NCI-H1694 treated with DMSO at 0.1 percent for 48 hours (cell line): ENCODE results near the gene TEX2.
A peak's percentile ranks its signal among the peaks of the same experiment; 100 is the strongest.
"Not testable (repeated sequence)": the region's sequence is repeated elsewhere in the genome, so short reads cannot be mapped to it uniquely, and the experiment has no call there.

ENCODE experiments used
- DNase-seq: peaks from one replicate; lab custom pipeline; 2025; lab: John Stamatoyannopoulos, UW

Gene TEX2

DNA sequence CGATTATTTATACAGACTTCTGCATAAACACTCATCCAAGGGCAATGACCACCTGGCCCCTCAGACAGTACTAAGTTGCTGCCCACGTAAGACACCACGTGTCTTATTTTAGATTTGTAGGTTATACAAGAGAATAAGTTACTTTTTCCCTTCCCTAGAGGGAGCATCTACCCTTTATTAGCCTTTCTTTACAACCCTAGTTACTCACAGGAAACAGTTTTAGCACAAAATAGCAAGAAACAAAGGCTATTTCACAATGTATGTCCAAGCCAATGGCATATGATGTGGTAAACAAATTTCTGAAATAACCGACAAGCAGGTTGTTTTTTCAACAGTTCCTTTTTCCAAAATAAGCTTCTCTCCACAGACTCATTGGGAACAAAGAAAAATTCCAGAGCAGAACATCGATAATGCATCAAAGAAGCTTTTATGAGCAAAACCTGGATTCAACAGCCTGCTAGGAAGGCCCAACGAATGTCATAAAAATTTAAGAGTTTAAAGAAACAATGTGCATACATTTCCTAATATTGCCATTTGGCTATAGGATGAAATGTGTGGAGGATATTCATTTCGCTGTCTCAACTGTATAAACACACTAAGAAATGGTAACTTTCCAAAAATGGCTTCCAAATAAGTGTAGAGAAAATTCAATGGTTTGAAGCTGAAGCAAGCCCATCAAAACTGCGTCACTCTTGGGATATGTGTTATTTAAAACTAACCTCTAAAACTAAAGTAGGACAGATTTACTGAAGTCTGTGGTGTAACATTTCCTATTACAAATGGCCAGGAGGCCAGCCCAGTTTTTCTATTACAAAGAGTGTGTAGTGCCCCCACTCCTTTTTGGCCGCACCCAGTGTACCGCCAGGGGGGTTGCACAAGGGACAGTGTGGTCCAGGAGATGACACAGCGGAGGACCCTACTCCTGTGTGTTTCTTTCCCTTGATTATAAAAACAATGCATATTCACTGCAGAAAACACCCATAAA, 82.7 kb downstream of the TEX2 start:
- DNase-seq: no peak

DNA sequence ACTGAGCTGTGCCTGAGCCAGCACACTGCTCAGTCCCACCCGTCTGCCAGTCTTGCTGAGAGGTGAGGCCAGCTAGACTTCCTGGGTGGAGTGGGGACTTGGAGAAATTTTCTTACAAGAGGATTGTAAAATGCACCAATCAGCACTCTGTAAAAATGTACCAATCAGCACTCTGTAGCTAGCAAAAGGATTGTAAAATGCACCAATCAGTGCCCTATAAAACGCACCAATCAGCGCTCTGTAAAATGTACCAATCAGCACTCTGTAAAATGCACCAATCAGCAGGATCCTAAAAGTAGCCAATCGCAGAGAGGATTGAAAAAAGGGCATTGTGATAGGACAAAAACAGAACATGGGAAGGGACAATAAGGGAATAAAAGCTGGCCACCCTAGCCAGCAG, 84.0 kb downstream of the TEX2 start:
- not testable (repeated sequence) for DNase-seq

DNA sequence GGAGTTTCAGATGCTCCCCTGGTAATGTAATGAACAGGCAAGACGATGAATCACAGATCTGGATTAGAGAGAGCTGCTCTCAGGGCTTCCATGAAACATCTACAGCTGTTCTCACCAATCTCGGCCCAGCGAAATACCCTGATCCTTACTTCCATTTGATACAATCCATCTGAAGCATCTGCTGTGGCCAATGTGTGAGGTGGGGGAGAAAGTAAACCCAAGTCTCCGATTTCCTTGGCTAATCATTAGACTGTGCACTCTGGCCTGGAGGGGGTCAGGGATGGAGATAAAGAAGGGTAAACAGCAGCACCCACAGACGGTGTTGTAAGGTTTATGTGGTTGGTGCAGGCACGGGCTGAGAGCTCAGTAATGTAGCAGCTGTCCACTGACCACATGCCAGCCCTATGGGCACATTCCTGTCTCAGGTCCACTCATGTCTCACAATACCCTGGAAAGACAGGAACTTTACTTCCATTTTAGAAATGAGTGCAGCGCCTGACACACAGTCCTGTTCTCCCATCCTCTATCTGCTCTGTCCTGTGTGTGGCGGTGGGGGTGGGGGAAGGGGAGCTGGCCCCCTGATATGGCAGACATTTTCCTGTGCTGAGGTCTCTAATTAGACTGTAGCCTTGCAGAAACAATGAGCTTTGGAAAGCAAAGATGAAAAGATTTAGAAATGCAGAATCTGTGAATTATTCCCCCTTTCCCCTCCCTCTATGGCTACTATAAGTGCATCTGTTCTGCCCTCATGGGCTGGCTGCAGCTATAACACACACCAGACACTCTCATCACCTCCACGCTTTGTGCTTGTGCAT, 84.8 kb downstream of the TEX2 start:
- no peak for DNase-seq

DNA sequence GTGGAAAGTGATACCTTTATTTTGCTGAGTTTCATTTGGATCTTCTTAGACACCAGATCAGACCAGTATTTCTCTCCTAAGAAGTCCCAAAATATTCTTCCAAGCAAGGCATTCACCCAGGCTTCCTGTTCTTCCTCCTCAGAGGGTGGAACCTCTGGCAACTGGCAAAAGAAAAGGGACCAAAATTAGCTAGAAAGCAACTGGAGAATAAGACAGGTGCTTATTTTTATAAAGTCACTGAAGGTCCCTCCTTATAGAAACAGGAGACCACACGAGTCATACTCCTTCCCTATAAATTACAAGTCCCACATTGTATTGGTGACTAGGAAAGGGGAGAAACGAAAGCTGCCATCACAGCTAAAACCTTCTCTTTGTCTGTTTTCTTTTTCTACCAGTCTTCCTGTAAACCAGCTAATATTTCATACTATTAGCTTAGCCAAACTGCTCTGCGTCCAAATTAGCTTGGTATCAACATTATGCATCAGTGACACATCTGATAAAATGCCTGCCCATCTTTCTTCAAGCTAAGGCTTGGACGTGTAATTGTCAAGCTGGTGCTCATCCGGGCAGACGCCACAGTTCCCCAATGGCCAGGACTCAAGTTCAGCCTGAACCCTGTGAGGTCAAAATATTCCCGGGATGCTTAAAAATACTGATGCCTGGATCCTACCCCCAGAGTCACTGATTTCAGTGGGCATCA, 85.6 kb downstream of the TEX2 start:
- DNase-seq: no peak

DNA sequence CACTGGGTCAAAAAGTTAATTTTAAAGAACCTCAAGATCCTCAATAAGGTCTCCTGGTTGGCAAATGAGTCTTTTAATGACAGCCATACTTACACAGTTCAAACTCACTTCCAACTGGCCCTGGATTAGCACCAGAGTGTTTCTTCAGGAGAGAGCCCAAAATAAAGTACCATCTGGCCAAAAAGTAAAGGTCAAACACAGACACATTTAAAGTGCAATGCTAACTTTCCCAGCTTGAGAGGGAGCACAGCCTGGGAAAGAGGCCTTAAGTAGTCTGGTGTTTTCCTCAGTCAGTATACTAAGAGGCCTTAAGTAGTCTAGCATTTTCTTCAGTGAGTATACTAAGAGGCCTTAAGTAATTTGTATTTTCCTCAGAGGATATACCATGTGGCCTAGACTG, 86.5 kb downstream of the TEX2 start:
- DNase-seq: no peak

DNA sequence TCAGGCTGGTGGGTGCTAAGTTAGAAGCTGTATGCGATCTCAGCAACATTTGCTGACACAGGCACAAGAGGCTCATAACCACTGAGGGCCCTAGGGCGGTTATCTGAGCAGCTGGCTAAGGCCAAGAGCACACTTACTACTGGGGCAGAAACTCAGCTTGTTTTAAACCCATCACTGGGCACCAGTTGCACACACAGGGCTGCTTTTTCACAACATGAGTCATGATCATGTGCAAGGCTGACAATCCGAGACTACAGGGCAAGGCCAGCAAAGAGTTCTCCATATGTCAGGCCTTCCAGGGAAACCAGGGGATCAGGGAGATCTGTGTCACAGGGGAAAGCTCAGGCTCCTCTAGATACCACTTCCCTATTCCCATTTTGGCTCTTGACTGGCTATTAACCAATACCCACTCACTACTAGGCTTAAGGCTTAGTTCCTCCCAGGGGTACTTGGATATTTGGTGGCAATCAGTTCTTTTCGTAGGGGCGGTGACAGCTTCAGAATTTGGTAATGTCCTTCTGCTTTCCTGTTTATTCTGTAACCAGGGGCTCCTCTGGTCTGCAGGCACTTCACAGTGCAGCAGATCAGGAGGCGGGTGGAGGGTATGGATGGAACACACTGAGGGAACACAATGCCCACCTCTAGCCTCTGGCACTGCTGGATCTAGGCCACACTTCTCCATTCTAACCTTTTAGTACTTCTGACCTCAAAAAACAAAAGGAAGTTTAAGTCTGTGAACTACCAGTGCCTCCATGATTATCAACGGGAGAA, 88.2 kb downstream of the TEX2 start:
- peak; percentile 81 for DNase-seq

DNA sequence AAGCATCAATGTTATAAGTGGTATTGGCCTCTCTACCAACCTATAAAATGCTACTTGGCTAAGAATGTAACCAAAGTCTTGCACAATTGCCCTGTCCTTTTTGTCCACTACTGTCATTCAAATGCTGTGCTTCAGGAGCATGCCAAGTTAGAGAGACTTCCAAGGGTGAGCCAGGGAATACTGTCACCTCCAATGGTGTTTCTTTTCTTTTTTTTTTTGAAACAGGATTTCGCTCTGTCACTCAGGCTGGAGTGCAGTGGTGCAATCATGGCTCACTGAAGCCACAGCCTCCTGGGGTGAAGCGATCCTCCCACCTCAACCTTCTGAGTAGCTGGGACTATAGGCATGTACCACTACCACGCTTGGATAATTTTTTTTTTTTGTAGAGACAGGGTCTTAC, 89.4 kb downstream of the TEX2 start:
- DNase-seq: no peak

DNA sequence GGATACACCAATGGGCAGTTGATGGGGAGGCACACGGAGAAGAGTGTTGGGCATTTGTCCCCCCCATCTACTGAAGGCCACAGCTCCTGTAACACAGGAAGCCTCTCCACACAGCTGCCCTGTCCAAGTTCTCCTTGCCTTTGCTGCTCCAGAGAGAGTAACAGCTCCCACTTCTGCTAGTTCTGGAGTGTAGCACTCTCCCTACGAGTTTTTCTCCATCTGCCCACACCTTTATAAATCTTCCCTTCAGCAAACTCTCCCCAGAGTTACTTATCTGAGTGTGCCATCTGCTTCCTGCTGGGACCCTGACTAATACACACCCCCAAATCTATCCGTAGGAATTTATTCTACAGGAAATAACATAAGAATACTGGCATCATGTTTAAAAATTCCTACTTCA, 90.5 kb downstream of the TEX2 start:
- DNase-seq: no peak

DNA sequence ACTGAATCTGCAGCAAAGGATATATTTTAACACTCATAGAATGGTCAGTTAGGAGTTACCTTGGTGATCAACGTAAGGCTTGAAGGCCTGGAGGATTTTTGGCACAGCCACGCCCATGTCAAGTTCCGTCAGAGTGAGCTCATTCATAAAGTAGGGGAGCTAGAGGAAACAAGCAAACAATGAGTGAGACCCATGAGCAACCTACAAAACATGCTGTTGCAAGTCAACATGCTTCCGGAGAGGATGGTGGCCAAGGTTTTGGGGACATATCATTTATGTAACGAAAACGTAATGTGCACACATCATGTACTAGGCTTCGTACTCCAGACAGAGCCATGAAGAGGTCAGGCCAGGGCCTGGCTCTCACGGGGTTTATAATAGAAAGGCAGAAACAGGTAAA, 92.0 kb downstream of the TEX2 start:
- DNase-seq: no peak

DNA sequence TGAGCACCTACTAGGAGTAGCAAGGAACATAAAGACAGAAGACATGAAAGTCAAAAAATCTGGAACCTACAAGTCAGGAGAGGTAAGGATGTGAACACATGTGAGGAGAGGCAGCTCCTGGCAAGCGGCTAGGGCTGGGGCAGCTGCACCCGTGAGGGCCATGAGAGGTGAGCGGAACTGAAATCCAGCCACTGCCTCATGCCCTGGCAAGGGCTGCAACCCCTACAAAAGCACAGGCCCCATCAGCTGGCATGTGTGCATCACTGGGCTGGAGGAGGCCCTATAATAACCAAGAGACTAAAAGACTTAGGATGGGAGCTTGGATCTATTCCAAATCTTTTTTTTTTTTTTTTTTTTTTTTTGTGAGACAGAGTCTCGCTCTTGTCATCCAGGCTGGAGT, 92.8 kb downstream of the TEX2 start:
- no peak for DNase-seq

DNA sequence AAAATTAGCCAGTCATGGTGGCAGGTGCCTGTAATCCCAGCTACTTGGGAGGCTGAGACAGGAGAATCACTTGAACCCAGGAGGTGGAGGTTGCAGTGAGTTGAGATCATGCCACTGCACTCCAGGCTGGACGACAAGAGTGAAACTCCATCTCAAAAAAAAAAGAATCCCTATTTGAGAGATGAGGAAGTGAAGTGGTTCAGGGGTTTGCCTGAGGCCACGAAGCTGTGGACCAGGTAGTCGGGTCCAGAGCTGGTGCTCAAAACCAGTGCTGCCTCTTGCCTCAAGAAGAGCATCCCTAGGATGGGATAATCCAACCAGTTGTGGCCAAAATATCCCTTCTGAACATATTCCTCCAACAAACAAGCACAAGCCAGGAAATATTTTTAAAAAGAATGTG, 95.4 kb downstream of the TEX2 start:
- DNase-seq: not testable (repeated sequence)

DNA sequence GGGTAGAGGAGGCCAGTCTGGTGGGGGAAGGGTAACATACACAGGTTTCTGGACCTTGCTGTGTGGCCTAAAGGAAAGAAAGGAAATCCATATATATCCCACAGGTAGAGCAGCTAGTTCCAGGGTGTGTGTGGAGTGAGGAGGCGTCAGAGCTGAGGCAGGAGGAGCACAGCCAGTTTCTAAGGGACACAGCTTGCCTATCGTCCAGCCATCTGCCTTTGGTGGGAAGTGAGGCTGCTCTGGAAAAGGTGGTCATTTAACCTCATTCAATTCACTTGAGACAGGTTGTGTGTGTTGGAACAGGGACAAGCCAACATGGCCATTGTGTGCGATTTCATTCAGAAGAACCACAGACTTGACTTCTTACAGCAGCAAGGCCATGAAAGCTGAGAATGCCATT, 96.2 kb downstream of the TEX2 start:
- no peak for DNase-seq

DNA sequence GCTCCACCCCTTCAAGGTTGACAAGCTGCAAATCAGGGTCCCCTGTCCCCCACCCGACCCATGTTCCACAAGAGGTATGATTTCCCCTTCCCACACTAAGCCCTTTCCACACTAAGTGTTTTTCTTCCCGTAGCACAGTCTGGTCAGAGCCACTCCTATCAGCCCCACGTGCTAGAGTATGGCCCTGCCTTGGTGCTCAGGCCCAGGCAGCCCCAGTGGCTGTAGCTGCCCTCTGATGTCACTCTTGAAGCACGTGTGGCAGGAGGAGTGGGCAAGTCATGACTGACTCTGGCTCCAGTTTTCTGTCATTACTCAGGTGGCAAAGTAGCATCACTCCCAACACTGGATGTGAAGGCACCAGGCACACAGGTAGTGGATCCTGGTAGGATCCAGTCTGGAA, 97.7 kb downstream of the TEX2 start:
- no peak for DNase-seq

DNA sequence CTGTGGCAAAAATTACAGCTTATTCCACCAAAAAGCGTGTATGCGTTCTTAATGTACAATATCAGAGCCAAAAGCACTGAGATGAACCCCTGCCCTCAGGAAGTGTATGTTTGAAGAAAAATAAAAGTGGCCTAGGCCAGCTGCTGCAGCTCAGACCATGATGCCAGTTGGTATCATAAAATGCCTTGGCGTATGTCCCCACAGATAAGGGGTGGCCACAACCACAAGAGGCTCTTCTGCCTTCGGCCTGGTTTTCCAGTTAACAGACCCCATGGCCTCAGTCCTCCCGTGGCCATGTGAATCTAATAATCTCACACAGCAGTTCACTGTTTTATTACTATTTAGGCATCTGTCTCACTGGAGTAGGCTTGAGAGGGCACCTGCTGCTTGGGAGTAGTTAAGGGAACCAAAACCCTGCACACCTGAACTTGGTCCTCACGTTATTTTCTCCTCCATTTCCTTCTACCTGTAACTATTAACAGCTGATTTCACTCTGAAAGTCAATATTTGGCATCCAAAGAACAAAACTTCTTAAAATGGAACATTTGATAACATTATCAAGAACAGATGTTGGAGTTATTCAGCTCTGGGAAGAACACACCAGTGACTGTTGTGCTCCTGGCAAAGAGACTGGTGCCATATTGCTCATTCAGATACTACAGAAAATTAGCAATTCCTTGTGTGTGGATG, 98.3 kb downstream of the TEX2 start:
- no peak for DNase-seq

DNA sequence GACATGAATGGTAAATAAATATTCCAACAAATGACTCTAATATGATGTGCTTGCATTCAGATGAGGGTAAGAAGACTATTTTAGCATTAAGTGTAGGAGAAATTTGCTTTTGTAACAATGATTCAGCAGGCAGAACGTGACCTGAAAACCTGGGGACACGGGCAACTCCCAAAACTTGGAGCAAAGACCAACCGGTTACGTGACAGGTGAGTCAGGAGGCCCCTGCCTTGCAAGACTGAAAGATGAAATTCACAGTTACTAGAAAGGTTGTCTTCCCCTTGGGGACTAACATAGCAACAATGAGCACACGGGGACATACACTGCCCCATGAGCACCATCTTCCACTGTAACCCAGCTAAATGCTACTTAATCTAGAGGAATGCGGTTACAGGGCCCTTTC, 99.6 kb downstream of the TEX2 start:
- DNase-seq: no peak

DNA sequence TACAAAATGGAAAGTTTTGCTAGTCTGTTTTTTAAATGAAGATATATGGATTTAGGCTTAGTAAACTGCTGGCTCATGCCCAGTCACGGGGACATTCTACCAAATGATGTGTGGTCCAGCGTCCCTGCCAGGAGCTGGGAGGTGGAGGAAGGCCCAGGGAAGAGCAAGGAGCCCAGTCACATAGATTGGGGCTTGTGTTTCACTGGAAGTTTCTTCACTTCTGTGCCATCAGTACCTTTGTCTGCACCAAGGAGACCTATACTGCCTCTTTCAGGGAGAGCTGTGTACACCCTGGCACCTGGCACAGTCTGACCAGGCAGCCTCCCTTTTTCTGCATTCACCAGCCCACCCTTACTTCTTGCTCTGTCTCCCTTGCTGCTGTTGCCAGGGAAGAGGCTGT, 100.5 kb downstream of the TEX2 start:
- no peak for DNase-seq

DNA sequence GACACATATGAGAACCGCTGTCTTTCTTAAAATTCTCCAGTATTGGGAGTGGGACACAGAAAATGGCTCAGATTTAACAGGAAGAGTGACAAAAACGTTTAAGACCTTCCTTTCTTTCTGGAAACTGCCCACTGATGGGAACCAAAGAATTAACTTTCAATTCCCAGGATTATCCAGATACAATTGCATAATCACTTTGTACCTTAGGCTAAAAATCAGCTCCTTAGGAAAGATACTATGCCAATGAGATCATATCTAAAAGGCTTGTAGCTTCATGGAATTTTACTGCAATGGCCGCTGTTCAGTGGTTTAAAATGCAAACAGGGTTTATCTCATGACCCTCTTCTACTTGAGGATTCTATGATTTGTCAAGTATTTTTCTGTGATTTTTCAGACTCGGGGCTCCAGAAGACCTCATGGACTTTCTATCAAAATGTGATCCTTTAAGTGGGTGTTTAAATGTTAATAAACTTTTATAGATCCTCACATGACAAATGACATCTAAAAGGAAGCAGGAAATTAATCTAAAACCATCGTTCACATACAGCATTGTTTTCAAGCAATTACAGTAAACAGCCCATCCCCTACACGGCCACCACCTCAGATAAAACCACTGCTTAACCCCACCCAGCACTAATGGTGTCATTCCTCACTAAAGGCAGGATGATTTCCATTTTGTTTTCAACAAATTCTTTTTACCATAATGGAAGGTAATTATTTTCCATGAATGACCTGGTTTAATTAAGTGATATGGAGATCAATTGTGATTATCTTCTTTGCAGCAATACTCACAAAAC, 101.5 kb downstream of the TEX2 start:
- no peak for DNase-seq

DNA sequence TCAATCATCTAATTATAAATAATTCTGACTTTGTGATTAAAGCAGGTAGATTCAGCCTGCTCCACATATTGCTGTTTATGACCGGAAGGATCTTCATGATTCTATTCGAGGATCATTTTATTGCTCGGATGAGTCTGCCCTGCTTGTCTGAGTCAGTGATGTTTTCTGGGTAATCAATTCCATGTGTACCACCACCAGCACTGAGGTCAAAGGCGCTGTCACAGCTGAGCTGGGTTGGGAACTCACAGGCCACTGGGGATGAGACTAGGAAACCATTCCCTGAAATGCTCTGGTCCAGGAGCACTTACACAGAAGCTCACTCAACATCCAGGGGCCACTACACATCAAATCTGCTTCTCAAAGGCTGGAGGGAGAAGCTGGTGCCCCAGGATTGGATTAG, 102.7 kb downstream of the TEX2 start:
- no peak for DNase-seq

DNA sequence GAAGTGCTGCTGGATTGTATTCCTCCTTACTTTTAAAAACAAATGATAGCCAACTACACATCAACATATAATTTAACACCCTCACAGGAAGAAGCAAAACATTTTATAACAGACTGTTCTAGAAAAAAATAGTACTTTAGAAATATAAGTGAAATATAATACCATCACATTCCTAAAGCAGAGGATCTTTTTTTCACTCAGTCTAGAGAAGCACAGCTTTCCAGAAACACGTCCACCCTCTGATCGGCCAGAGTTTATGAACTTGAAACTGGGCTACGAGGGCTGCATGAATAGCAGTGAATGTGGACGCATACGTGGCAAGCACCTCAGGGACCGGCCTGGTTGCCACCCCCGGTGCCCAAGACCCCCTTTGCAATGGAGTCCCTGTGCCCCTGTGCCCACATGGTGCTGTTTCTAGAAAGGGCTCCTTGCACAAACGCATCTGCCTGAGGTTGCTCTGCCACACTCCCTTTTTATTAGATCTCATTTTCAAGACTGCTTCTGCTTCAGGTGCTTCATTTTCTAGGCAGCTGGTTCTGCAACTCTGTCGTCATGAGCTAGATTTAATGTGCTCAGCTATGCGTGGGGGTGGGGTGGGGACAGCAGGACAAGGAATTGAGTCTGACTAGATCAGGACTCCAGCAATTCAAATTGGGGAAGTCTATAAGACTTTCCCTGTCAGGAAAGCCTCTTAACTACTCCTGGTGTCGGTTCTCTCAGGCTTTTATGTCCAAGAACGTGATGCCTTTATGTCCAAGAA, 104.0 kb downstream of the TEX2 start:
- no peak for DNase-seq

DNA sequence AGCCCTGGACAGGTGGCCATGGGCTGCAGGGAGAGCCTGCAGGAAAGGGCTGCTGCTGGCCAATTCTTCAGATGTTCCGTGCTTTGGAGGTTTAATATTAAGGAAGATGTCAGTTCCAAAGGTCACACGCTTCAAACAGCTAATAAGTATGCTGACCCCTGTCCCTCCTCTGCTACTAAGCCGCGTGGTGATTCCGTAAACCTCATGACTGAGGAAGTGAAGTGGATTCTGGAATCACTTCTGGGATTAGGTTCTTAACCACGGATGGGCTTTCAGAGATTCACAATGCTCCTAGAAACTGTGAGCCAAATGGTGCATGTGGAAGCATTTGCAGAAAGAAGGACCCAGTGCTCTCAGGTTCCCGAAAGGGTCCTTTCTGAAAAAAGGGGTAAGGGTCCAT, 104.7 kb downstream of the TEX2 start:
- DNase-seq: no peak
